Measurements from ENCODE around the gene CRMP1. TPM values are rescaled to one million over a fixed set of nuclear protein-coding genes. Genes with fewer than 3 reads are reported as not detected.

Gene CRMP1
- total and polyA plus RNA-seq, 8 donors, result 5.2 to 76.2 (median 64.0) TPM

DNA sequence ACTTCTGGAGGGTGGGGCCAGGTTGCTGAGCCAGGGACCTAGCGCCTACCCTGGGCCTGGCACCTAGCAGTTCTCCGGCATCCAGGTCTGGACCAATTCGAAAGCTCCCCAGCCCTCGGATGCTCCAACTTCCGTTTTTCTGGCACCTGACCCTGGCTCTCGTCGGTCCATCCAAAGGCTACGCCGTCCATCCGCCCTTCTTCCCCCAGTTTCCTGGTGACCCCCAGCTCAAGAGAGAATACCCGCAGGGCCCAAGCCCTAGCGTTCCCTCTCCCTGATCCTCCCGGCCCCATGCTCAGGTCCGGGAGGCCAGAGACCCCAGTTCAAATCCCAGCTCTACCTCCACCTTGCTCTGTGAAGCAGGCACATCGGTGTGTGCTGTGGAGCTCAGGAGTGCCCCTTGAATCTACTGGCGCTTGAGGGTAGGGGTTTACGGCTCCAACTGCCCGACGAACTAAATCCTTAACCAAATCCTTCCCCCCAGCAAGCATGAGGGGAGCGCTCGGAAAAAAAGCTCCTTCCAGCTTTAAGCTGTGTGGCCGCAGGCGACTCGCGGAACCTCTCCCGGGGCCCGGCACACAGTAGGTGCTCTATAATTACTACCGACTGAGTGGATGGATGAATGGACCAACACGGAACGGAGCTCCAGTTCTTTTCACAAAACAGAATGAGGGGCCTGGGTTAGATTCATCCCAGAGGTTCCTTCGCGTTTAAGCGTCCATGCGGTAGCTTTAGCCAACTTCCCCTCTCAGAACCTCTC is 1.1 kb downstream of the CRMP1 start:
- TF ChIP-seq, protein P1, sequence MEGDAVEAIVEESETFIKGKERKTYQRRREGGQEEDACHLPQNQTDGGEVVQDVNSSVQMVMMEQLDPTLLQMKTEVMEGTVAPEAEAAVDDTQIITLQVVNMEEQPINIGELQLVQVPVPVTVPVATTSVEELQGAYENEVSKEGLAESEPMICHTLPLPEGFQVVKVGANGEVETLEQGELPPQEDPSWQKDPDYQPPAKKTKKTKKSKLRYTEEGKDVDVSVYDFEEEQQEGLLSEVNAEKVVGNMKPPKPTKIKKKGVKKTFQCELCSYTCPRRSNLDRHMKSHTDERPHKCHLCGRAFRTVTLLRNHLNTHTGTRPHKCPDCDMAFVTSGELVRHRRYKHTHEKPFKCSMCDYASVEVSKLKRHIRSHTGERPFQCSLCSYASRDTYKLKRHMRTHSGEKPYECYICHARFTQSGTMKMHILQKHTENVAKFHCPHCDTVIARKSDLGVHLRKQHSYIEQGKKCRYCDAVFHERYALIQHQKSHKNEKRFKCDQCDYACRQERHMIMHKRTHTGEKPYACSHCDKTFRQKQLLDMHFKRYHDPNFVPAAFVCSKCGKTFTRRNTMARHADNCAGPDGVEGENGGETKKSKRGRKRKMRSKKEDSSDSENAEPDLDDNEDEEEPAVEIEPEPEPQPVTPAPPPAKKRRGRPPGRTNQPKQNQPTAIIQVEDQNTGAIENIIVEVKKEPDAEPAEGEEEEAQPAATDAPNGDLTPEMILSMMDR (IDR thresholded peaks at IDR 0.05), result no peak

DNA sequence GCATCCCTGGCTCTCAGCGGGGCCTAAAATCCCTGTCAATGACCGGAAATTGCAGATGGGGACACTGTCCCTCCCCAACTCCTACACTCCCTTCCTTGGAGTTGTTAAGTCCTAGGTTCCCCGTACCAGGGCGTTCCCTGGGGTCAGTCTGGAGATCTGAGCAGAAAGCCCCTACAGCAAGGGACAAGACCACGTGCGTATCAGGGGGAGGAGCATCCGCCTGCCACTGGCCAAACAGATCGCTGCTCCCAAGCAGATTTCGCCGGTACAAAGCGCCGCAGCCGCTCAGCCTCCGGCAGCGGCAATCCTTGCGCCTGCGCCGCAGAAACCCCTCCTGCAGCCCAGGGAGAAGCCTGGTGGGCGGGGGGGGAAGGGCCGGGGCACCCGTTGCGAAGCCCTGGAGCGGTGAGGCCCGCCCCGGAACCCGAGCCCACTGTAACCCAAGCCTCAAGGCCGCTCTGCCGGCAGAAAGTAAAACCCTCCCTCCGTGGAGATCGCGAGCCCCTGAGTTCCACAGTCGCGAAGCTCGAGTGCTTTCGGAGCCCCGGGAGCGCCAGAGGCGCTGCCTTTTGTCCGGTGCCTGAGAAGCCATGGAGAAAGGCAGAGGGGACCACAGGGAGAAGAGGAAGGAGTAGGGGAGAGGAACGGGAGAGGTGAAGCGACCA is 2.7 kb downstream of the CRMP1 start:
- ATAC-seq (no peak), DNase-seq (peak in 2 of 4 donors; percentile 50 to 77)
- no peak overlapping the region for H3K27ac ChIP-seq
- H3K36me3 ChIP-seq, result no peaks in the 10 kb centered on the region
- peaks cover 0 to 42% of the 10 kb centered on the region in 2 donors for H3K4me1 ChIP-seq
- H3K27me3 ChIP-seq, result peaks cover 71 to 93% of the 10 kb centered on the region in 2 donors
- H3K4me3 ChIP-seq, result peak overlapping the region in 1 of 2 donors; percentile 14
- TF ChIP-seq, protein P1 (IDR thresholded peaks at IDR 0.05), result no peak
- intact Hi-C loops (cut with DNase I), result no loop called here
- H3K9me3 ChIP-seq, result no peaks in the 10 kb centered on the region

More for the DNA sequence above, 1.1 kb downstream of the CRMP1 start:
- H3K4me1 ChIP-seq, result peaks cover 0 to 42% of the 10 kb centered on the region in 2 donors
- intact Hi-C loops (cut with DNase I), result no loop called here
- H3K36me3 ChIP-seq, result no peaks in the 10 kb centered on the region
- no peaks in the 10 kb centered on the region for H3K9me3 ChIP-seq
- DNase-seq (peak in 1 of 4 donors; percentile 46), ATAC-seq (no peak)
- no peak overlapping the region for H3K4me3 ChIP-seq
- H3K27me3 ChIP-seq, result peaks cover 67 to 94% of the 10 kb centered on the region in 2 donors
- H3K27ac ChIP-seq, result no peak overlapping the region

DNA sequence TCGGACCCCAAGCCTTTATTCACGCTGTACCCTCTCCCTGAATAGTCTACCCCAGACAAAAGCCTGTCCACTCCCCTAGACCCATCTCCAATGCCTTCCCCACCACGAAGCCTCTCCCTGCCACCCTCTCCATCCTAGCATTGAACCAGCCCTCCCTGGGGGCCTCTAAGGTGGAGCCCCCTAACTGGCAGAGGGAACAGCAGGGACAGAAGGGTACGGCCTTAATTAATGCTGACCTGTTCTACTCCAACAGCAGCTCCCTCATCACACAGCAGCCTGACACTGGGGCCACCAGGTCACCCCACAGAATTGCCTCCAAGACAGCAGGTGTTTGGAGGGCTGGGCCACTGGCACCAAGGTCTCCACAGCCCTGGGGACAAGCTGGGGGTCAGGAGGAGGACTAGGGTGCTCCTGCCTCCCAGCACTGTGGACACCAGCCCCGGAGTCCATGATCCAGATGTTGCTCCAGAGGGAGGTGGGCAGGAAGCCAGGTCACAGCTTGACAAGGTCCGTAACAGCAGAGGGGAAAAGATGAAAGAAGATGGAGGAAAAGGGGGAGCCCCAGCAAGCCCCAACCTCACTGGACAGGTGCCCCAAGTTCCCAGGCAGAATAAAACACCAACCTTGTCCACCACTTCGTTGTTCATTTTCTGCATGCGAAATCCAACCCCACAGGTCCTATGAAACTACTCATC is 3.7 kb downstream of the CRMP1 start:
- intact Hi-C loops (cut with DNase I), result no loop called here
- no peak overlapping the region for H3K4me3 ChIP-seq
- TF ChIP-seq, protein P1 (IDR thresholded peaks at IDR 0.05), result no peak
- H3K27ac ChIP-seq, result no peak overlapping the region
- H3K27me3 ChIP-seq, result peaks cover 69 to 96% of the 10 kb centered on the region in 2 donors
- no peaks in the 10 kb centered on the region for H3K36me3 ChIP-seq
- H3K9me3 ChIP-seq, result no peaks in the 10 kb centered on the region
- H3K4me1 ChIP-seq, result peaks cover 0 to 42% of the 10 kb centered on the region in 2 donors
- ATAC-seq (no peak), DNase-seq (no peak)

DNA sequence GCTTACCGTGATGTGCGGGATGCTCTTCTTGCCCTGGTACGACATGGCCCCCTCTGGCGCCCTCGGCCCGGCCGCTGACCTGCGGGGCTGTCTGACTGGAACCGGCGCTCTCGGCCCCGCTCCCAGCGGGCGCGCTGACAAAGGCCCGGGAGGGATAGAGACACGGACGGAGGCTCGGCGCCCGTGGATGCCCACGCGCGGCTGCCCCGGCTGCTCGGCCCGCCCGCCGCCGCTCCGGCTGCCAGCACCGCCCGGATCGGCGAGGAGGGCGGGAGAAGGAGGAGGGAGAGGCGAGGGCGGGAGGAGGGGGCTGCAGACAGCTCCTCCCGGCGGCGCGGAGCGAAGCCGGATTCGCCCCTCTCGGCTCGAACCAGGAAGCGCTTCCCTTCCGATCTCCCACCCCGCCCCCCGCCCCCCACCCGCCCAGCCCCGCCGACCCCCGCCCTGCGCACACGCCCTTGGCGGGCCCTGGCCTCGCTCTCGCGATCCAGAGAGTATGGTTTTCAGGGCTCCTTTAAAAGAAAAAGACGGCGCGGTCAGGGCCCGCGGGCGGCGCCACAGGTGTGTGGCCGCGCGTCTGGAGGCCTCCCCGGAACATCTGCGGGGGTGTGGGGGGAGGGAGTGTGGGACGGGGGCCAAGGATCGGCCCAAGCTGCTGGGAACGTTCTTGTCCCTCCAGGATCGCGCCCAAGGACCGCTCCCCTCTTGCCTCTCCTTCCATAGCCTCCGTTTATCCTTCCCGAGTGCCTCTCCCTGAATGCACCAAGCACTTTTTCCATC is 4.5 kb downstream of the CRMP1 start:
- no peaks in the 10 kb centered on the region for H3K9me3 ChIP-seq
- H3K4me3 ChIP-seq, result peak overlapping the region; percentile 17 to 45
- H3K27ac ChIP-seq, result peak overlapping the region in 1 of 2 donors; percentile 50
- H3K4me1 ChIP-seq, result peaks cover 0 to 42% of the 10 kb centered on the region in 2 donors
- DNase-seq (peak in 1 of 4 donors; percentile 71), ATAC-seq (no peak)
- peaks cover 63 to 95% of the 10 kb centered on the region in 2 donors for H3K27me3 ChIP-seq
- intact Hi-C loops (cut with DNase I), result no loop called here
- TF ChIP-seq, protein P1 (IDR thresholded peaks at IDR 0.05), result no peak
- no peaks in the 10 kb centered on the region for H3K36me3 ChIP-seq

Measured in left lung (tissue), 10 donors.